ENCODE data around the gene GTF3C1.

DNA sequence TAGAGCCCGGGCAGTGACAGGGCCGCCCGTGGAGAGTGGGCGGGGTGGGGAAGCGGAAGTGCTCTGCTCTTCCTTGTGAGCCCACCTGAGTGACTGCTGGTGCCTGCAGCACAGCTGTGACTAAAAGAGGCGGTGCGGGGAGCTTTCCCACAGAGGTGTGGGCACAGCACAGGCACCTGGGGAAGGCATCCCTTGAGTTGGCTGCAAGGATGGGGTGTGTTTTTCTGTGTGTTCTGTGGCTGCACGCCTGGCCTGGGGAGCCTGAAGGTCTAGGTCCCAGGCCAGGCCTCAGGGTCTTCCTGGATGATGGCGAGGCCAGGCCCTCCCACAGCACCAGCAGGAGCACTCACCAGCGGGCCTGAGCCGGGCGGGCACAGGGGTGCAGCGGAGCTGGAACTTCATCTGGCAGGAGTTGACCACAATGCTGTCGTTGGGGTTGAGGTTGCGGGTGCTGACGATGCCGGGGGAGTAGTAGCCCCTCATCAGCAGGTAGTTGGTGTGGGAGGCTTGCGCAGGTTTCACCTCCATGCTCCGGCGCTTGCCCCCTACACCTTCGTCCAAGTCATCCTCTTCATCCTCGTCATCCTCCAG, 80.7 kb downstream of the GTF3C1 start:
- TF ChIP-seq EP300 (IDR thresholded peaks at IDR 0.05) (no peak), POLR2A (IDR thresholded peaks at IDR 0.05) (no peak), POLR2AphosphoS5 (IDR thresholded peaks at IDR 0.05) (no peak)
- TF ChIP-seq, protein P1, sequence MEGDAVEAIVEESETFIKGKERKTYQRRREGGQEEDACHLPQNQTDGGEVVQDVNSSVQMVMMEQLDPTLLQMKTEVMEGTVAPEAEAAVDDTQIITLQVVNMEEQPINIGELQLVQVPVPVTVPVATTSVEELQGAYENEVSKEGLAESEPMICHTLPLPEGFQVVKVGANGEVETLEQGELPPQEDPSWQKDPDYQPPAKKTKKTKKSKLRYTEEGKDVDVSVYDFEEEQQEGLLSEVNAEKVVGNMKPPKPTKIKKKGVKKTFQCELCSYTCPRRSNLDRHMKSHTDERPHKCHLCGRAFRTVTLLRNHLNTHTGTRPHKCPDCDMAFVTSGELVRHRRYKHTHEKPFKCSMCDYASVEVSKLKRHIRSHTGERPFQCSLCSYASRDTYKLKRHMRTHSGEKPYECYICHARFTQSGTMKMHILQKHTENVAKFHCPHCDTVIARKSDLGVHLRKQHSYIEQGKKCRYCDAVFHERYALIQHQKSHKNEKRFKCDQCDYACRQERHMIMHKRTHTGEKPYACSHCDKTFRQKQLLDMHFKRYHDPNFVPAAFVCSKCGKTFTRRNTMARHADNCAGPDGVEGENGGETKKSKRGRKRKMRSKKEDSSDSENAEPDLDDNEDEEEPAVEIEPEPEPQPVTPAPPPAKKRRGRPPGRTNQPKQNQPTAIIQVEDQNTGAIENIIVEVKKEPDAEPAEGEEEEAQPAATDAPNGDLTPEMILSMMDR (IDR thresholded peaks at IDR 0.05): no peak
